ENCODE measurements around the gene COPG2. TPM values are rescaled to one million over a fixed set of nuclear protein-coding genes. Genes with fewer than 3 reads are reported as not detected.
"Not testable (repeated sequence)": the region's sequence is repeated elsewhere in the genome, so short reads cannot be mapped to it uniquely, and the experiment has no call there.

The COPG2 gene
- total RNA-seq, 1 donor from 2014 or later: 47.5 TPM

GRCh38 chr7:130544356-130544755 lies 124.2 kb downstream of the COPG2 start:
- H3K27ac ChIP-seq (ENCODE audit: low read depth, low read length): no peak overlapping the region
- H3K9me3 ChIP-seq (ENCODE audit: control insufficient read depth in 3 of 3, low read length in 3 of 3): no peaks in the 10 kb centered on the region
- no peak overlapping the region for H3K4me3 ChIP-seq (ENCODE audit: low read length in 3 of 3)
- H3K4me1 ChIP-seq (ENCODE audit: control insufficient read depth in 3 of 3, insufficient read depth in 3 of 3, low read length in 3 of 3): no peaks in the 10 kb centered on the region
- peaks cover 0 to 11% (median 3%) of the 10 kb centered on the region in 3 donors for H3K36me3 ChIP-seq (ENCODE audit: control insufficient read depth in 3 of 3, insufficient read depth in 3 of 3, low read length in 3 of 3)
- no peak overlapping the region for H3K9ac ChIP-seq (ENCODE audit: low read depth in 1 of 3, low read length in 3 of 3)
- H3K27me3 ChIP-seq (ENCODE audit: control insufficient read depth in 3 of 3, insufficient read depth in 3 of 3, low read length in 3 of 3): no peaks in the 10 kb centered on the region

GRCh38 chr7:130543487-130544010 lies 125.0 kb downstream of the COPG2 start:
- H3K4me3 ChIP-seq (ENCODE audit: low read length in 3 of 3): no peak overlapping the region
- peaks cover 0 to 11% (median 3%) of the 10 kb centered on the region in 3 donors for H3K36me3 ChIP-seq (ENCODE audit: control insufficient read depth in 3 of 3, insufficient read depth in 3 of 3, low read length in 3 of 3)
- no peak overlapping the region for H3K27ac ChIP-seq (ENCODE audit: low read depth, low read length)
- no peak overlapping the region for H3K9ac ChIP-seq (ENCODE audit: low read depth in 1 of 3, low read length in 3 of 3)
- H3K27me3 ChIP-seq (ENCODE audit: control insufficient read depth in 3 of 3, insufficient read depth in 3 of 3, low read length in 3 of 3): no peaks in the 10 kb centered on the region
- no peaks in the 10 kb centered on the region for H3K4me1 ChIP-seq (ENCODE audit: control insufficient read depth in 3 of 3, insufficient read depth in 3 of 3, low read length in 3 of 3)
- no peaks in the 10 kb centered on the region for H3K9me3 ChIP-seq (ENCODE audit: control insufficient read depth in 3 of 3, low read length in 3 of 3)

GRCh38 chr7:130542297-130542696 lies 126.3 kb downstream of the COPG2 start:
- not testable (repeated sequence) for H3K27me3 ChIP-seq (ENCODE audit: control insufficient read depth in 3 of 3, insufficient read depth in 3 of 3, low read length in 3 of 3)

GRCh38 chr7:130541287-130541686 lies 127.3 kb downstream of the COPG2 start:
- not testable (repeated sequence) for H3K4me1 ChIP-seq (ENCODE audit: control insufficient read depth in 3 of 3, insufficient read depth in 3 of 3, low read length in 3 of 3); H3K4me3 ChIP-seq (ENCODE audit: low read length in 3 of 3); H3K27me3 ChIP-seq (ENCODE audit: control insufficient read depth in 3 of 3, insufficient read depth in 3 of 3, low read length in 3 of 3); H3K9ac ChIP-seq (ENCODE audit: low read depth in 1 of 3, low read length in 3 of 3); H3K9me3 ChIP-seq (ENCODE audit: control insufficient read depth in 3 of 3, low read length in 3 of 3); H3K27ac ChIP-seq (ENCODE audit: low read depth, low read length); H3K36me3 ChIP-seq (ENCODE audit: control insufficient read depth in 3 of 3, insufficient read depth in 3 of 3, low read length in 3 of 3)

More at GRCh38 chr7:130542297-130542696, 126.3 kb downstream of the COPG2 start:
- not testable (repeated sequence) for H3K9me3 ChIP-seq (ENCODE audit: control insufficient read depth in 3 of 3, low read length in 3 of 3); H3K4me3 ChIP-seq (ENCODE audit: low read length in 3 of 3); H3K36me3 ChIP-seq (ENCODE audit: control insufficient read depth in 3 of 3, insufficient read depth in 3 of 3, low read length in 3 of 3); H3K9ac ChIP-seq (ENCODE audit: low read depth in 1 of 3, low read length in 3 of 3); H3K4me1 ChIP-seq (ENCODE audit: control insufficient read depth in 3 of 3, insufficient read depth in 3 of 3, low read length in 3 of 3); H3K27ac ChIP-seq (ENCODE audit: low read depth, low read length)

- not testable (repeated sequence) for H3K9me3 ChIP-seq (ENCODE audit: control insufficient read depth in 3 of 3, low read length in 3 of 3); H3K4me1 ChIP-seq (ENCODE audit: control insufficient read depth in 3 of 3, insufficient read depth in 3 of 3, low read length in 3 of 3); H3K27me3 ChIP-seq (ENCODE audit: control insufficient read depth in 3 of 3, insufficient read depth in 3 of 3, low read length in 3 of 3); H3K9ac ChIP-seq (ENCODE audit: low read depth in 1 of 3, low read length in 3 of 3); H3K4me3 ChIP-seq (ENCODE audit: low read length in 3 of 3); H3K36me3 ChIP-seq (ENCODE audit: control insufficient read depth in 3 of 3, insufficient read depth in 3 of 3, low read length in 3 of 3); H3K27ac ChIP-seq (ENCODE audit: low read depth, low read length)
Measured at GRCh38 chr7:130537894-130538293, 130.7 kb downstream of the COPG2 start.

GRCh38 chr7:130529417-130529816 lies 139.1 kb downstream of the COPG2 start:
- Histone ChIP-seq H3K27me3 (ENCODE audit: control insufficient read depth in 3 of 3, insufficient read depth in 3 of 3, low read length in 3 of 3) (no peaks in the 10 kb centered on the region), H3K9me3 (ENCODE audit: control insufficient read depth in 3 of 3, low read length in 3 of 3) (no peaks in the 10 kb centered on the region), H3K9ac (ENCODE audit: low read depth in 1 of 3, low read length in 3 of 3) (no peak overlapping the region), H3K36me3 (ENCODE audit: control insufficient read depth in 3 of 3, insufficient read depth in 3 of 3, low read length in 3 of 3) (peaks cover 8 to 18% (median 16%) of the 10 kb centered on the region in 3 donors), H3K4me3 (ENCODE audit: low read length in 3 of 3) (no peak overlapping the region), H3K27ac (ENCODE audit: low read depth, low read length) (no peak overlapping the region), H3K4me1 (ENCODE audit: control insufficient read depth in 3 of 3, insufficient read depth in 3 of 3, low read length in 3 of 3) (no peaks in the 10 kb centered on the region)

GRCh38 chr7:130527752-130528355 lies 140.7 kb downstream of the COPG2 start:
- not testable (repeated sequence) for H3K9ac ChIP-seq (ENCODE audit: low read depth in 1 of 3, low read length in 3 of 3); H3K4me3 ChIP-seq (ENCODE audit: low read length in 3 of 3); H3K4me1 ChIP-seq (ENCODE audit: control insufficient read depth in 3 of 3, insufficient read depth in 3 of 3, low read length in 3 of 3); H3K27me3 ChIP-seq (ENCODE audit: control insufficient read depth in 3 of 3, insufficient read depth in 3 of 3, low read length in 3 of 3); H3K9me3 ChIP-seq (ENCODE audit: control insufficient read depth in 3 of 3, low read length in 3 of 3); H3K27ac ChIP-seq (ENCODE audit: low read depth, low read length)
- H3K36me3 ChIP-seq (ENCODE audit: control insufficient read depth in 3 of 3, insufficient read depth in 3 of 3, low read length in 3 of 3): peaks cover 7 to 18% (median 14%) of the 10 kb centered on the region in 3 donors

- peaks cover 0 to 11% (median 8%) of the 10 kb centered on the region in 3 donors for H3K36me3 ChIP-seq (ENCODE audit: control insufficient read depth in 3 of 3, insufficient read depth in 3 of 3, low read length in 3 of 3)
- H3K4me1 ChIP-seq (ENCODE audit: control insufficient read depth in 3 of 3, insufficient read depth in 3 of 3, low read length in 3 of 3): no peaks in the 10 kb centered on the region
- no peaks in the 10 kb centered on the region for H3K27me3 ChIP-seq (ENCODE audit: control insufficient read depth in 3 of 3, insufficient read depth in 3 of 3, low read length in 3 of 3)
- H3K9ac ChIP-seq (ENCODE audit: low read depth in 1 of 3, low read length in 3 of 3): no peak overlapping the region
- no peak overlapping the region for H3K4me3 ChIP-seq (ENCODE audit: low read length in 3 of 3)
- H3K27ac ChIP-seq (ENCODE audit: low read depth, low read length): no peak overlapping the region
- no peaks in the 10 kb centered on the region for H3K9me3 ChIP-seq (ENCODE audit: control insufficient read depth in 3 of 3, low read length in 3 of 3)
Measured at GRCh38 chr7:130524628-130525027, 143.9 kb downstream of the COPG2 start.

- H3K4me3 ChIP-seq (ENCODE audit: low read length in 3 of 3); H3K4me1 ChIP-seq (ENCODE audit: control insufficient read depth in 3 of 3, insufficient read depth in 3 of 3, low read length in 3 of 3); H3K36me3 ChIP-seq (ENCODE audit: control insufficient read depth in 3 of 3, insufficient read depth in 3 of 3, low read length in 3 of 3); H3K27me3 ChIP-seq (ENCODE audit: control insufficient read depth in 3 of 3, insufficient read depth in 3 of 3, low read length in 3 of 3); H3K9ac ChIP-seq (ENCODE audit: low read depth in 1 of 3, low read length in 3 of 3); H3K9me3 ChIP-seq (ENCODE audit: control insufficient read depth in 3 of 3, low read length in 3 of 3); H3K27ac ChIP-seq (ENCODE audit: low read depth, low read length): not testable (repeated sequence)
Measured at GRCh38 chr7:130523519-130524125, 144.9 kb downstream of the COPG2 start.

GRCh38 chr7:130521258-130521951 lies 147.1 kb downstream of the COPG2 start:
- Histone ChIP-seq H3K27me3 (ENCODE audit: control insufficient read depth in 3 of 3, insufficient read depth in 3 of 3, low read length in 3 of 3) (no peaks in the 10 kb centered on the region), H3K4me3 (ENCODE audit: low read length in 3 of 3) (no peak overlapping the region), H3K36me3 (ENCODE audit: control insufficient read depth in 3 of 3, insufficient read depth in 3 of 3, low read length in 3 of 3) (peaks cover 0 to 14% (median 9%) of the 10 kb centered on the region in 3 donors), H3K9ac (ENCODE audit: low read depth in 1 of 3, low read length in 3 of 3) (no peak overlapping the region), H3K9me3 (ENCODE audit: control insufficient read depth in 3 of 3, low read length in 3 of 3) (no peaks in the 10 kb centered on the region), H3K4me1 (ENCODE audit: control insufficient read depth in 3 of 3, insufficient read depth in 3 of 3, low read length in 3 of 3) (no peaks in the 10 kb centered on the region), H3K27ac (ENCODE audit: low read depth, low read length) (no peak overlapping the region)
